Measurements from ENCODE around the gene PTPRK. TPM values are rescaled to one million over a fixed set of nuclear protein-coding genes. Genes with fewer than 3 reads are reported as not detected.

The PTPRK gene
- total and polyA plus RNA-seq, 2 of the 8 experiments (the other 6 are each of a cell fraction or from before 2014, with no cell fraction given): 11.4 to 47.3 TPM

GRCh38 chr6:128513878-128514277 lies 6.5 kb downstream of the PTPRK start (continued):
- TF ChIP-seq USF2 (IDR thresholded peaks at IDR 0.05; ENCODE audit: low read length): no peak
- no peak for TF ChIP-seq KDM1A (IDR thresholded peaks at IDR 0.05; ENCODE audit: borderline replicate concordance, low read length)
- TF ChIP-seq SP1 (IDR thresholded peaks at IDR 0.05; ENCODE audit: low read depth, low read length): no peak
